ENCODE results near the gene RAB44.
"Not testable (repeated sequence)": the region's sequence is repeated elsewhere in the genome, so short reads cannot be mapped to it uniquely, and the experiment has no call there.

The RAB44 gene, protein sequence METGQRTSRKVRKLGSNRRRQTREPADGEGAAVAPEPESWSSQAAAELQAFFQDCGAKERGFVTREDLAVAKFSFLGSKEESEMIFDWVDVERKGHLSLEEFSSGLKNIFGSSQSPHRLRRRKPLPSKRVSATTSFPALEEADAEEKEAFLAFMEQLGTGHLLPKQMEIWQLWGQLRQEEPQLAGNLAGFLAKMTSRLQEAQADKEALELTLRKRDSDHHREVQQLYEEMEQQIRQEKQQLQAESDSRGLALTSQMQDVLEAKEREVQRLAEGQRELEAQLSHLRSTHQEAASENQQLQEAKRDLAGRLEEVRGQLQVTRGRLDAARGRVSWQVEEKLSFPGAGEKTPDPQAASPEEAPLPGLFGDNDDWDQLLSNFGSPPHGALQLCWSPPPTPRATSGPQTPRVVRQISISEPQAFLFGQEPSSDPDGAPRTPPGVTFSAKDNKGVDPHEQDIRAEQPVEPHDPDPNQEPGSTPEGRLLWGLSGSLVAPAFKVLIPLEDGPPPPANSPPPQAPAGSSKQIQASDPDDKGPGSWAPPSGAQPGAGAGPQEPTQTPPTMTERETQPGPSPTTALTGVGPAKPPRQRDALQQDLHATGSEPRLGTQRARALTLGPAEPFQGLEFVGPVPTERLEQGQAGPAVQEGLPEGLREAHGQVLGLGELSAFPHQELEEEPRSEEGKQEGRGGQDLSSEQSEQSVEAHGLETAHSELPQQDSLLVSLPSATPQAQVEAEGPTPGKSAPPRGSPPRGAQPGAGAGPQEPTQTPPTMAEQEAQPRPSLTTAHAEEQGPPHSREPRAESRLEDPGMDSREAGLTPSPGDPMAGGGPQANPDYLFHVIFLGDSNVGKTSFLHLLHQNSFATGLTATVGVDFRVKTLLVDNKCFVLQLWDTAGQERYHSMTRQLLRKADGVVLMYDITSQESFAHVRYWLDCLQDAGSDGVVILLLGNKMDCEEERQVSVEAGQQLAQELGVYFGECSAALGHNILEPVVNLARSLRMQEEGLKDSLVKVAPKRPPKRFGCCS

DNA sequence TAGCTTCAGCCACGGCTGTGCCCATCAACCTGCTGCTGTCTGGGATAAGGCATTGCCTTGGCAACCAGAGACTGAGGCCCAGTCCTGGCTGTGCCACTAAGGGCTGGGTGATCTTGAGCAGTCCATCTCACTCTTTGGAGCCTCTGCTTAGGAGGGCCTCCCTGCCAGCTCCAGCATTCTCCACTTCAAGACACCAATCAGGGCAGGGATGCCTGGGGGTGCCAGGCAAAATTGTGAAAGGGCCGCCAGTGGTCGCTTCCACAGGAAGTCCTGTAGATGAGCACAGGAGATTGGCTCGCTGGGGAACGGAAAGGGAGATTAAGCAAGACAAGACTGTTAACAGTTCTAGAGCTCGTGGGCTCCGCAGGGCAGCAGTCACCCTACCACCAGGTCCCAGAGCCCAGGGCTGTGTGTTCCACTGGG, at the start of gene RAB44:
RAB44 (plus strand) TSS at position 346 of the 423 bp plus-strand sequence. CDS start 6,410 bp downstream, outside the sequence.
- Mint-ChIP-seq H3K4me1 (peaks cover 54% of the 10 kb centered on the region), H3K9me3 (no peaks in the 10 kb centered on the region), H3K27me3 (no peaks in the 10 kb centered on the region), H3K36me3 (no peaks in the 10 kb centered on the region), H3K27ac (peak within 1 kb of the TSS; percentile 29), H3K4me3 (no peak within 1 kb of the TSS)
- ATAC-seq (ENCODE audit: low read depth) = no peak
- DNase-seq (ENCODE audit: low spot score in 2 of 2) = no peak

DNA sequence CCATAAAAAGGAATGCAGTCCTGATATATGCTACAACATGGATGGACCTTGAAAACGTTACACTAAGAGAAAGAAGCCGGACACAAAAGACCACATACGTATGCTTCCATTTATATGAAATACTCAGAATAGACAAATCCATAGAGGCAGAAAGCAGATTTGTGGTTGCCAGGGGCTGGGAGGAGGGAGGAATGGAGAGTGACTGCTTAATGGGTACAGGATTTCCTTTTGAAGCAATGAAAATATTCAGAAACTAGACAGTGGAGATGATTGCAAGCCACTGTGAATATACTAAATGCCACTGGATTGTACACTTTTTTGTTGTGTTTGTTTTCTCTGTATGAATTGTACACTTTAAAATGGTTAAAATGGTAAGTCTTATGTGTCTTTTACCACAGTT, 48.5 kb upstream of the RAB44 start:
- H3K27me3 Mint-ChIP-seq = no peaks in the 10 kb centered on the region
- no peaks in the 10 kb centered on the region for H3K9me3 Mint-ChIP-seq
- no peaks in the 10 kb centered on the region for H3K36me3 Mint-ChIP-seq
- H3K4me3 Mint-ChIP-seq = no peak overlapping the region
- peaks cover 10% of the 10 kb centered on the region for H3K4me1 Mint-ChIP-seq
- no peak overlapping the region for H3K27ac Mint-ChIP-seq
- no peak for DNase-seq (ENCODE audit: low spot score in 2 of 2)
- no peak for ATAC-seq (ENCODE audit: low read depth)

DNA sequence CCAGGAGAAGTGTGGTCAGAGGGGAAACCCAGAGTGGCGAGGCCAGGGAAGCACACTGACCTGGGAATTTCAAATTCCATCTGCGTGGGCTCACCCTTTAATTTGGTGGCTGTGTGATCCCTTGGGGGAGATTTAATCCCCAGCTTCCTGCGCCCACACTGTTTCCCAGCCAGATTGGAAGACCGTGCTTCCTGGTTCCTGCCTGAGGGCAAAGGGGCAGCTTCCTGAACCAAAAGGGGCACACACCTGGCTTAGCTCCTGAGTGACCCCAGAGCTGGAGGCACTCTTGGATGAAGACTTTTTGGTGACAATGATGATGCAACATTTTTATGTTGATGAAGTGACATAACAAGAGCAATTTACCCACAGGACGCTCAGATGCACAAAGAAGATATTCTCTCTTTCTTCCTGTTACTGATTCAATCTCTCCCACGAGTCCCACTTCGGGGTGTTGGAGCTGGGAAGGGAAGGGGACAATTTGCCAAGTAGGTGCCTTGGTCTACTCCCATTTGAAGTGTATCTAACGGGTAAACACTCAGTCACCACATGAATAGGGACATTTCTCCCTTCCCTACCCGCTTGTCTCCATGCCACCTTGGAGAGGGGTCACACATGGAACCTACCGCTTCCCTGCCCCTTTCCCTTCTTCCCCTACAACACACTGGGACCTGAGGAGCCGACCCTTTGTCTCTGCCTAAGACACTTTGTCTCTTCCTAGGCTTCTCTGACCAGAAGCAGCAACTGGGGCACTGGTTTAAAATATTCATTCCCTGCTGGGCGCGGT, 47.7 kb upstream of the RAB44 start:
- peaks cover 10% of the 10 kb centered on the region for H3K4me1 Mint-ChIP-seq
- H3K9me3 Mint-ChIP-seq = no peaks in the 10 kb centered on the region
- no peaks in the 10 kb centered on the region for H3K27me3 Mint-ChIP-seq
- DNase-seq (ENCODE audit: low spot score in 2 of 2) = no peak
- H3K4me3 Mint-ChIP-seq = no peak overlapping the region
- no peak overlapping the region for H3K27ac Mint-ChIP-seq
- no peak for ATAC-seq (ENCODE audit: low read depth)
- H3K36me3 Mint-ChIP-seq = no peaks in the 10 kb centered on the region

DNA sequence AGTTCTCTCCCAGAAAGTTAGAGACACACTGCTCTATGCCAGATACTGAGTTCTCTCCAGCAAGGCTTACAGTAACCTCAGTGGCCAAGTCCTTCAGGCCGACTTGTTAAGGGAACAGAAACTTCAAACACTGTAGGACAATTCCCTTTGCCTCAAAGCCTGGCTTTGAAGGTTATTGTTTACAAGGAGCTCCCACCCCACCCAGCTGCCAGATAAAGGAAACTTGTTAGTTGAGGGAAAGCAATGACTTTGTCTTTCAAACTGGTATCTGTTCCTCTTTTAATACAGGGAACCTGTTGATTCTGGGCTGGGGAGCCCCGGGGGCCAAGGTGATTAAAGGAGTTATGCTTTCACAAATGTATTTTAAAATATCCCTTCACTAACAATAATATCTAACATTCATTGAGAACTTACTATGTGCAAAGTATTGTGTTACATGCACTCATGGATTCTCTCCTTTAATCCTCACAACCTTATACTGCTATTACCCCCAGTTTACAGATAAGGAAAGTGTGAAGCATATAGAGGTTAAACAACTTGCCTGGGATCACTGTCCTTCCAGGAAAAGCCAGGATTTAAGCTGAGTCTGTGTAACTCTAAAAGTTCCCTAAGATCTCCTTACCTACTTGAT, 46.7 kb upstream of the RAB44 start:
- no peak overlapping the region for H3K27ac Mint-ChIP-seq

DNA sequence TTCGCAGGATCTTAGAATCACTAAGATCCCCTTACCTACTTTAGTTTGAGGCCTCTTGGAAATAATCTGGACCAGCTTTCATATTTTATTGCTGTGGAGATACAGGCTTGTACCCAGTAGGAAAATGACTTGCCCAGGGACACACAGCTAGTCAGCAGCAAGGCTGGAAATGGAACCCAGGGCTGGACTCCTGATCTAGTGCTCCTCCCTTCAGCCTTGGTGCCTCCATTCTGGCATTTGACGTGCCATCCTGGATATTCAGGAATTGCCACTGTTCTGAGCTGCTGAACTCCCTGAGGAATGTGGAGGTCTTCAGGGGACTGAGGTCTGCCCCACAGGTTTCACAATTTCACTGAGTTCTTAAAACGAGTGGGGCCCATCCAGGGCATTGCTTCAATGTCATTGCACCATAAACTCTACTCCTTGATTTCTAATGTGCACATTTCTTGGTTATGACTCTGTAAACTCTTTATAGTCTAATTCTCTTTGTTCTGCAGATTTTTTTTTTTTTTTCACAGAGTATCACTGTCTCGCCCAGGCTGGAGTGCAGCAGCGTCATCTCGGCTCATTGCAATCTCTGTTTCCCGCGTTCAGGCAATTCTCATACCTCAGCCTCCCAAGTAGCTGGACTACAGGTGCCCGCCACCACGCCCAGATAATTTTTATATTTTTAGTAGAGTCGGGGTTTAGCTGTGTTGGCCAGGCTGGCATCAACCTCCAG, 45.8 kb upstream of the RAB44 start:
- no peaks in the 10 kb centered on the region for H3K9me3 Mint-ChIP-seq
- peaks cover 2% of the 10 kb centered on the region for H3K27me3 Mint-ChIP-seq
- H3K4me1 Mint-ChIP-seq = peaks cover 12% of the 10 kb centered on the region
- no peak overlapping the region for H3K4me3 Mint-ChIP-seq
- H3K36me3 Mint-ChIP-seq = no peaks in the 10 kb centered on the region
- H3K27ac Mint-ChIP-seq = no peak overlapping the region
- no peak for ATAC-seq (ENCODE audit: low read depth)
- DNase-seq (ENCODE audit: low spot score in 2 of 2) = no peak

More for the DNA sequence above, 46.7 kb upstream of the RAB44 start:
- Mint-ChIP-seq H3K4me1 (peaks cover 12% of the 10 kb centered on the region), H3K4me3 (no peak overlapping the region), H3K27me3 (peaks cover 2% of the 10 kb centered on the region), H3K9me3 (no peaks in the 10 kb centered on the region), H3K36me3 (no peaks in the 10 kb centered on the region)
- DNase-seq (ENCODE audit: low spot score in 2 of 2) (peak in 1 of 2 donors; percentile 42), ATAC-seq (ENCODE audit: low read depth) (peak; percentile 99)

DNA sequence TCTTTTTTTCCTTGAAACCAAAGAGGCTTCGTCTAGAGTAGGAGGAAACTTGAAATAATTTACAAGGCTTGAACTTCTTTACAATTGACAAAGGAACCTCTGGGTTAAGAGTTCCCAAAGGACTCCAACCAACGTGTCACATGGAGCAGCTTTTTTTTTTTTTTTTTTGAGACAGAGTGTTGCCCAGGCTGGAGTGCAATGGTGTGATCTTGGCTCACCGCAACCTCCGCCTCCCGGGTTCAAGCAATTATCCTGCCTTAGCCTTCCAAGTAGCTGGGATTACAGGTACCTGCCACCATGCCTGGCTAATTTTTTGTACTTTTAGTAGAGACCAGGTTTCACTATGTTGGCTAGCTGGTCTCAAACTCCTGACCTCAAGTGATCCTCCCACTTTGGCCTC, 43.2 kb upstream of the RAB44 start:
- not testable (repeated sequence) for H3K4me3 Mint-ChIP-seq; H3K9me3 Mint-ChIP-seq; H3K36me3 Mint-ChIP-seq; H3K27me3 Mint-ChIP-seq; ATAC-seq (ENCODE audit: low read depth); H3K27ac Mint-ChIP-seq; DNase-seq (ENCODE audit: low spot score in 2 of 2)
- H3K4me1 Mint-ChIP-seq = peaks cover 13% of the 10 kb centered on the region

DNA sequence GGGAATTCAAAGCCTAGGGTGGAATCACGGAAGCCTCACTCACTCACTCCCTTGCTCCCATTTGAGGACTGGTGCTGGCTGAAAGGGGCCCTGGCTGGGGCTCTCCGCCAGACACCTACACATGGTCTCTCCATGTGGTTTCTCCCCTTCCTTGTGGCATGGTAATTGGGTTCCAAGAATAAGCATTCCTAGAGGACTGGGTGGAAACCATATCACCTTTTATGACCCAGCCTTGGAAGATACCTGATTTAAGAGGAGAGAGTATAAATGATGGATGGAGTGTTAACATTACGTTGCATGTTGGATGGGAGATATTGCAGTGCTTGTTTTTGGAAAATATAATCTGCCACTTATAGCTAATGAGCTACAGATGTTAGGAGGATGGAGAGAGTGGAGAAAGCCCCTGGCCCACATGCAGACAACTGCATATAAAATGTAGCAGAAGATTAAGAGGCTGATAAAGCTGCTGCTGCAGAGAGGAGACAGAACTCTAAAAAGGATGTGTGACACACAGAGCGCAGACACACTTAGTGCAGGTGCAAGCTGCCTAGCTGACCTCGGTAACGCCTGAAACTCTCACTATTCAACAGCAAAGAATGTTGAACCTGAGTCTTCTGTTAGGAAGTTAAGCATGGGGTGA, 42.4 kb upstream of the RAB44 start:
- H3K36me3 Mint-ChIP-seq = no peaks in the 10 kb centered on the region
- DNase-seq (ENCODE audit: low spot score in 2 of 2) (no peak), ATAC-seq (ENCODE audit: low read depth) (no peak)
- no peak overlapping the region for H3K4me3 Mint-ChIP-seq
- no peak overlapping the region for H3K27ac Mint-ChIP-seq
- peaks cover 16% of the 10 kb centered on the region for H3K4me1 Mint-ChIP-seq
- H3K9me3 Mint-ChIP-seq = no peaks in the 10 kb centered on the region
- H3K27me3 Mint-ChIP-seq = peaks cover 6% of the 10 kb centered on the region

DNA sequence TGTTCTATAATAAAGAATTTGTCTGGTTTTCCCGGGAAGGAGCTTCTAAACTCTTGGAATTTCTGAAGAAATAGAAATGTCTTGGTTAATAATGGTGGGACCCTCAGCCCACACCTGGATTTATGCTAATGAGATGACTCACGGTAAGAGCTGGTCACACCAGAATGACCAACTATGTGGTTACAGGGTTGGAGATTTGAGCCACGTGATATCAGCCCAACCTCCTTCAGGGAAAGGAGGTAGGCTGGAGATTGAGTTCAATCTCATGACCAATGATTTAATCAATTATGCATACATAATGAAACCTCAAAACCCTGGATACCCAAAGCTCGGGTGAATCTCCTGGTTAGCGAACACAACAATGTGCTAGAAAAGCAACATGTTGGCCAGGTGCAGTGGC, 41.2 kb upstream of the RAB44 start:
- DNase-seq (ENCODE audit: low spot score in 2 of 2) (no peak), ATAC-seq (ENCODE audit: low read depth) (no peak)
- H3K36me3 Mint-ChIP-seq = no peaks in the 10 kb centered on the region
- no peak overlapping the region for H3K4me3 Mint-ChIP-seq
- peaks cover 8% of the 10 kb centered on the region for H3K4me1 Mint-ChIP-seq
- H3K27me3 Mint-ChIP-seq = peaks cover 6% of the 10 kb centered on the region
- no peak overlapping the region for H3K27ac Mint-ChIP-seq
- no peaks in the 10 kb centered on the region for H3K9me3 Mint-ChIP-seq

DNA sequence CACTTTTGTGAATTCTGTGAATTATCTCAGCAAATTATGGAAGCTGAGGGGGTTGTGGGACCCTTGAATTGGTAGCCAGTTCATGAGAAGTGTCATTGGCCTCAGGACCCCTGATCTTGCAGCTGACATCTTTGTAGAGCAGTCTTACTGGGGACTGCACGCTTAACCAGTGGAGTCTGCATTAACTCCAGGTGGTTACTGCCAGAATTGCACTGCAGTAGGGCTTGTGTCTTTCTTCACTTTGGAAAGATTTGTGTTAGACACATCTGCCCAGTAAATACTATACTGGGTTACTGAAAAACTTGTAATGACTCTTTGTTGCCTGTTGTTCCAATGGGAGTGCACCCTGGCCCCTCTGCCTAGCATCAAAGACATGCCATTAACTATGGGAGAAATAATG, 40.4 kb upstream of the RAB44 start:
- Mint-ChIP-seq H3K27me3 (peaks cover 6% of the 10 kb centered on the region), H3K27ac (no peak overlapping the region), H3K4me3 (no peak overlapping the region), H3K36me3 (no peaks in the 10 kb centered on the region), H3K4me1 (peaks cover 11% of the 10 kb centered on the region), H3K9me3 (no peaks in the 10 kb centered on the region)
- DNase-seq (ENCODE audit: low spot score in 2 of 2) (no peak), ATAC-seq (ENCODE audit: low read depth) (no peak)

DNA sequence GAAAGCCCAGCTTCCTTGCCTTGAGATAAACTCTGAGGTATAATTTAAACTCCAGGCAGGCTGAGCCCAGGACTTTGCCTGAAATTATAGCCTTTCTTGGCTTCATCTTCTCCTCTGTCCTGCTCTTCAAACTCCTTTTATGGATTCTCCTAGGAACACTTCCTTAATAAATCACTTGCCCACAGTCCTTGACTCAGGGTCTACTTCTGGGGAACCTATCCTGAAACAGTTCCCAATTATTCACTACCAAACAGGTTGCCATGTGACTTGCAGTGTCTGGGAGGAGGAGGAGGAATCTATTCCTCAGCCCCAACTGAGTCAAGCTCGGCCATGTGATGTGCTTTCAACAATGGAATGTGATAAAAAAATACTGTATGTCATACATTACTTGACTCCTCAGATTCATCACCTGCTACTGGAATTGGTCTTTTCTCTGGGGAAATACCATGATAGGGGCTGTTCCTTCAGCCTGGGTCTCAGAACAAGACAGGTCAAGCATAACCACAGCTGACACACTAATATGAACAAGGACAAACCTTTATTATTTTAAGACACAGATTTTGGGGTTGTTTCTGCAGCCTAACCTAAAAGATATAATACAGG, 39.6 kb upstream of the RAB44 start:
- ATAC-seq (ENCODE audit: low read depth) (no peak), DNase-seq (ENCODE audit: low spot score in 2 of 2) (no peak)

DNA sequence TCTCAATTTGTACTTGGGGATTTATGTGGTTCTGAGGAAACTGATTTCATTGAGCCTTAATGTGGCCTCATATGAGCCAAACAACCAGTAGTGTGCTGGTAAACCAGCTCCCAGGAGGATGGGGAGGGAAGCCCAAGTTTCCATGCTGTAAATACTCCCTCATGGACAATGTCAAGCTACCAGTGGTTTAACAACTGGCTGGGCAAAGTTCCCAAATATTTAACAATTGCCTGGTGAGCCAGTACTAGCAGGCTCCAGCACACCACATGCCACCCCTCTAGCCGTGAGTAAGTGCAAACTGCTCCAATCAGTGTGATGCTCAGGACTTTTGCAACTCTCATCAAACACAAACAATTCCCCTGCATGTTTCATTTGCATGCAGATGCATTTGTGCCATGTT, 38.4 kb upstream of the RAB44 start:
- Mint-ChIP-seq H3K4me3 (no peak overlapping the region), H3K27me3 (peaks cover 6% of the 10 kb centered on the region), H3K36me3 (no peaks in the 10 kb centered on the region), H3K27ac (no peak overlapping the region), H3K4me1 (peaks cover 22% of the 10 kb centered on the region), H3K9me3 (no peaks in the 10 kb centered on the region)
- DNase-seq (ENCODE audit: low spot score in 2 of 2) (no peak), ATAC-seq (ENCODE audit: low read depth) (no peak)

More for the DNA sequence above, 39.6 kb upstream of the RAB44 start:
- Mint-ChIP-seq H3K4me1 (peaks cover 16% of the 10 kb centered on the region), H3K9me3 (no peaks in the 10 kb centered on the region), H3K27ac (no peak overlapping the region), H3K36me3 (no peaks in the 10 kb centered on the region), H3K4me3 (no peak overlapping the region), H3K27me3 (peaks cover 6% of the 10 kb centered on the region)

DNA sequence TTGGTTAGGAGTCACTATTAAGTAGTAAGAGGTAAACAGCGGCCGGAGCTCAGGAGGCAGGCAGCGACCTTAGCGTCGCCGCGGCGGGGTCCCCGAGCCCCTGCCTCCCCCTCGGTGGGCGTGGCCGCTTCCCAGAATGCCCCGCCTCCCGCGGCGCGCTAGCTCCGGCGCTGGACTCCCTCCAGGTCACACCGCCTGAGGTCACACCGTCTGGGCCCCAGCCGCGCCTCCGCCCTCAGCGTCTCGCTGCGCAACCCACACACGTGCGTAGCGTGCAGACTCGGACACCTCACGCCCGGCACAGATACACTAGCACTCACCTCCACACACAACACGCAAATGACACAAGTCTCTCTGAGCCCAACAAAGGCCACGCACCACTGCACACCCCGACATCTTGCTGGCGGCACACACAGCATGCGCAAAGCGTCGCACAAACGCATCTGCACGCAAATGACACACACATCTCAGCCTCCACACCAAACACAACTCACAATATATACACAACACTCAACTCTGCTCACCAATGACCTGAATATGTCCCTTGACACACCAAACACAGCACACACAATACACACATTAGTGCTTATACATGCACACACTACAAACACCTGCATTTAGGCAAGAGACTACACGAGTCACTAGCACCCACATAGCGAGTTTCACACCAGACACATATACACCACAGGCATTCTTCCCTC, 36.7 kb upstream of the RAB44 start:
- H3K27ac Mint-ChIP-seq = no peak overlapping the region
- H3K9me3 Mint-ChIP-seq = no peaks in the 10 kb centered on the region
- DNase-seq (ENCODE audit: low spot score in 2 of 2) (no peak), ATAC-seq (ENCODE audit: low read depth) (no peak)
- no peaks in the 10 kb centered on the region for H3K36me3 Mint-ChIP-seq
- H3K27me3 Mint-ChIP-seq = peaks cover 4% of the 10 kb centered on the region
- H3K4me1 Mint-ChIP-seq = peaks cover 26% of the 10 kb centered on the region
- no peak overlapping the region for H3K4me3 Mint-ChIP-seq
